Smooth muscle cell (in vitro differentiated cells): ENCODE results near the gene MED16. TPM values are rescaled to one million over a fixed set of nuclear protein-coding genes. Genes with fewer than 3 reads are reported as not detected.

Experiments used
- DNase-seq: peaks from one replicate; lab custom pipeline; 2025; ENCODE audit not compliant: unreplicated experiment; lab: John Stamatoyannopoulos, UW
- H2AFZ ChIP-seq: fragments of 200-600 bp; sonication (generic); 2 replicates; pipeline ENCODE4 v1.6.0; 2016; ENCODE audit warnings: antibody characterized with exemption, low read depth, mild to moderate bottlenecking
- H3F3A ChIP-seq: fragments of 200-600 bp; sonication (generic); 2 replicates; pipeline ENCODE4 v1.6.0; 2017; ENCODE audit warnings: antibody characterized with exemption, low read depth
- H3K27ac ChIP-seq: fragments of 200-600 bp; sonication (generic); 2 replicates; pipeline ENCODE4 v1.5.1; 2016; ENCODE audit warnings: low read depth, mild to moderate bottlenecking
- H3K27me3 ChIP-seq: fragments of 200-600 bp; sonication (generic); 2 replicates; pipeline ENCODE4 v1.6.1; 2016; ENCODE audit warnings: low read depth, mild to moderate bottlenecking
- H3K36me3 ChIP-seq: fragments of 200-600 bp; sonication (generic); 2 replicates; pipeline ENCODE4 v1.5.1; 2016; ENCODE audit warnings: low read depth
- H3K4me1 ChIP-seq: fragments of 200-600 bp; sonication (generic); 2 replicates; pipeline ENCODE4 v1.5.1; 2016; ENCODE audit warnings: low read depth
- H3K4me2 ChIP-seq: fragments of 200-600 bp; sonication (generic); 2 replicates; pipeline ENCODE4 v1.6.0; 2016; ENCODE audit warnings: mild to moderate bottlenecking
- H3K4me3 ChIP-seq: fragments of 200-600 bp; sonication (generic); 2 replicates; pipeline ENCODE4 v1.5.1; 2016; ENCODE audit warnings: mild to moderate bottlenecking
- H3K79me2 ChIP-seq: fragments of 200-600 bp; sonication (generic); 2 replicates; pipeline ENCODE4 v1.6.0; 2016; ENCODE audit warnings: low read depth, mild to moderate bottlenecking
- H3K9ac ChIP-seq: fragments of 200-600 bp; sonication (generic); 2 replicates; pipeline ENCODE4 v1.6.0; 2016; ENCODE audit warnings: low read depth
- H3K9me3 ChIP-seq: fragments of 200-600 bp; sonication (generic); replicated peaks from 2 replicates; pipeline ENCODE4 v1.5.1; 2016; ENCODE audit warnings: low read depth
- H4K20me1 ChIP-seq: fragments of 200-600 bp; sonication (generic); 2 replicates; pipeline ENCODE4 v1.6.0; 2016; ENCODE audit warnings: low read depth
- whole genome bisulfite sequencing: methylation state at CpG from one replicate; pipeline ENCODE4 v1.1.7; 2016; ENCODE audit warnings: low lambda C conversion rate; 5-methylcytosine and 5-hydroxymethylcytosine counted together
- polyA plus RNA-seq: library from polyadenylated mRNA; unstranded; fragments of >200 nt; fragmentation: Nextera tagmentation; extraction: Ambion mirVana; gene quantifications from 2 replicates; pipeline ENCODE4 v1.2.1, GENCODE V29; 2016
- total RNA-seq: library from RNA; depleted of rRNA; stranded (reverse); fragments of >200 nt; gene quantifications from 2 replicates; pipeline ENCODE4 v1.2.3, GENCODE V29; 2014
- TF ChIP-seq, protein P1 (sequence below): fragments of 200-600 bp; sonication (generic); IDR thresholded peaks from 2 replicates; pipeline ENCODE4 v1.5.1; 2017; ENCODE audit warnings: borderline replicate concordance, mild to moderate bottlenecking, antibody characterized with exemption; ENCODE audit not compliant: insufficient read depth, poor library complexity, severe bottlenecking

MED16 gene
- total and polyA plus RNA-seq, 2 experiments from 2014 or later, result 25.2 to 87.1 TPM

DNA sequence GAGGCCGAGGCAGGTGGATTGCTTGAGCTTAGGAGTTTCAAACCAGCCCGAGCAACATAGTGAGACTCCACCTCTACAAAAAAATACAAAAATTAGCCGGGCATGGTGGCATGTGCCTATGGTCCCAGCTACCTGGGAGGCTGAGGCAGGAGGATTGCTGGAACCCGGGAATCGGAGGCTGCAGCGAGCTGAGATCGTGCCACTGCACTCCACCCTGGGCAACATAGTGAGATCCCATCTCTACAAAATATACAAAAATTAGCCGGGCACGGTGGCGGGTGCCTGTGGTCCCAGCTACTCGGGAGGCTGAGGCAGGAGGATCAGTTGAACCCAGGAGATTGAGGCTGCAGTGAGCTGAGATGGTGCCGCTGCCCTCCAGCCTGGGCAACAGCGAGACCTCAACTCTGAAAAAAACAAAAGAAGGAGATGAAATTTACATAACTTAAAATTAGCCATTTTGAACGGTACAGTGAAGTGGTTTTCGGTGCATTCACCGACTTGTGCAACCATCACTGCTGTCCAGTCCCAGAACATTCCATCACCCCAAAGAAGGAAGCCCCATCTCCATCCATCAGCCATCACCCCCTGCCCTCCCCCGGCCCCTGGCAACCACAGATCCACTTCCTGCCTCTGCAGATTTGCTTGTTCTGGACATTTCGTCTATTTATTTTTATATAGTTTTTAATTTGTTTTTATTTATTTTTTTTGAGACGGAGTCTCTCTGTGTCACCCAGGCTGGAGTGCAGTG is 66.9 kb downstream of the MED16 start:
- no peaks in the 10 kb centered on the region for H3K36me3 ChIP-seq
- TF ChIP-seq, protein P1, sequence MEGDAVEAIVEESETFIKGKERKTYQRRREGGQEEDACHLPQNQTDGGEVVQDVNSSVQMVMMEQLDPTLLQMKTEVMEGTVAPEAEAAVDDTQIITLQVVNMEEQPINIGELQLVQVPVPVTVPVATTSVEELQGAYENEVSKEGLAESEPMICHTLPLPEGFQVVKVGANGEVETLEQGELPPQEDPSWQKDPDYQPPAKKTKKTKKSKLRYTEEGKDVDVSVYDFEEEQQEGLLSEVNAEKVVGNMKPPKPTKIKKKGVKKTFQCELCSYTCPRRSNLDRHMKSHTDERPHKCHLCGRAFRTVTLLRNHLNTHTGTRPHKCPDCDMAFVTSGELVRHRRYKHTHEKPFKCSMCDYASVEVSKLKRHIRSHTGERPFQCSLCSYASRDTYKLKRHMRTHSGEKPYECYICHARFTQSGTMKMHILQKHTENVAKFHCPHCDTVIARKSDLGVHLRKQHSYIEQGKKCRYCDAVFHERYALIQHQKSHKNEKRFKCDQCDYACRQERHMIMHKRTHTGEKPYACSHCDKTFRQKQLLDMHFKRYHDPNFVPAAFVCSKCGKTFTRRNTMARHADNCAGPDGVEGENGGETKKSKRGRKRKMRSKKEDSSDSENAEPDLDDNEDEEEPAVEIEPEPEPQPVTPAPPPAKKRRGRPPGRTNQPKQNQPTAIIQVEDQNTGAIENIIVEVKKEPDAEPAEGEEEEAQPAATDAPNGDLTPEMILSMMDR, result no peak
- H3K79me2 ChIP-seq, result no peaks in the 10 kb centered on the region
- H3K4me2 ChIP-seq, result no peak overlapping the region
- no peaks in the 10 kb centered on the region for H4K20me1 ChIP-seq
- no peak overlapping the region for H3K4me3 ChIP-seq
- 93% methylated on average over 19 of the region's 19 CpGs for WGBS
- no peak overlapping the region for H2AFZ ChIP-seq
- H3K4me1 ChIP-seq, result peaks cover 5% of the 10 kb centered on the region
- H3K9ac ChIP-seq, result no peak overlapping the region
- H3K27ac ChIP-seq, result no peak overlapping the region
- DNase-seq, result no peak
- no peaks in the 10 kb centered on the region for H3K9me3 ChIP-seq
- H3K27me3 ChIP-seq, result no peaks in the 10 kb centered on the region
- no peaks in the 10 kb centered on the region for H3F3A ChIP-seq

- 88% methylated on average over 15 of the region's 15 CpGs for WGBS
- TF ChIP-seq, protein P1, result no peak
Observed at GRCh38 chr19:824885-825284, 68.1 kb downstream of the MED16 start.

DNA sequence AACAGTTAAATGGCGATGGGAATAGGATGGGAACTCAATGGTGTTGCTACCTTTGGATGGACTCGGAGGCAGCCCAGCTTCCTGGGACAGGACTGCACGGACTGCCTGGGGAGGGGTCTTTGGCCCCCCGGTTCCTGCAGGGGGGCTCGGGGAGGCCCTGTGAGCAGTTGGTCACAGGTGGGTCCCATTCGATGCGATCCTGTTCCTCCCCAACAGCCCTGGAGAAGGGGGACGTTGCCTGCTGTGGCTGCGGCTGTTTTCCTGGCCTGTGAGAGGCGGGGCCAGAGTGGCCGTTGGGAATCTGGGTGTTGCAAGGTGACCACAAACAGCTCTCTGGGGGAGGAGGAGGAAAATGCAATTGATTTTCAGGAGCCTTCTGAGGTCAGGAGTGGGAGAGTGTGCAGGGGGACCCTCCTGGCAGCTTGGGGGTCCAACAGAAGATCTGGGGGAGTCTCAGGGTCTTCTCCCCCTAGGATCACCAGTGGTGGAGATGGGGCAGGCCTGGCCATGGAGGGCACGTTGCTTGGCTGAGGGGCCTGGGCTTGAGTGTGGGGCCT is 69.3 kb downstream of the MED16 start:
- no peak overlapping the region for H2AFZ ChIP-seq
- H3K27ac ChIP-seq, result no peak overlapping the region
- H3K4me3 ChIP-seq, result no peak overlapping the region
- H3K36me3 ChIP-seq, result no peaks in the 10 kb centered on the region
- no peaks in the 10 kb centered on the region for H4K20me1 ChIP-seq
- no peaks in the 10 kb centered on the region for H3K9me3 ChIP-seq
- no peak overlapping the region for H3K9ac ChIP-seq
- H3K79me2 ChIP-seq, result no peaks in the 10 kb centered on the region
- 69% methylated on average over 12 of the region's 12 CpGs for WGBS
- TF ChIP-seq, protein P1, result no peak
- H3F3A ChIP-seq, result no peaks in the 10 kb centered on the region
- H3K4me2 ChIP-seq, result no peak overlapping the region
- no peaks in the 10 kb centered on the region for H3K27me3 ChIP-seq
- no peak for DNase-seq
- H3K4me1 ChIP-seq, result peaks cover 5% of the 10 kb centered on the region

More at GRCh38 chr19:824885-825284, 68.1 kb downstream of the MED16 start:
- Histone ChIP-seq H3K4me1 (peaks cover 5% of the 10 kb centered on the region), H2AFZ (no peak overlapping the region), H3K79me2 (no peaks in the 10 kb centered on the region), H3K9me3 (no peaks in the 10 kb centered on the region), H3K27me3 (no peaks in the 10 kb centered on the region), H3K4me3 (no peak overlapping the region), H3K27ac (no peak overlapping the region), H3K4me2 (no peak overlapping the region), H3K36me3 (no peaks in the 10 kb centered on the region), H3K9ac (no peak overlapping the region), H4K20me1 (no peaks in the 10 kb centered on the region), H3F3A (no peaks in the 10 kb centered on the region)
- DNase-seq, result no peak
